Chondrocyte (in vitro differentiated cells): ENCODE measurements around the gene MORN3. TPM values are rescaled to one million over a fixed set of nuclear protein-coding genes. Genes with fewer than 3 reads are reported as not detected.
"Not testable (repeated sequence)": the region's sequence is repeated elsewhere in the genome, so short reads cannot be mapped to it uniquely, and the experiment has no call there.

ENCODE experiments used
- DNase-seq: peaks from one replicate; pipeline ENCODE4 v3.0.0; 2021; ENCODE audit warnings: mixed read lengths, low spot score
- H3K27ac Mint-ChIP-seq: one replicate; pipeline ENCODE4 v1.8.0; 2021; ENCODE audit warnings: mild to moderate bottlenecking, moderate library complexity, mixed read lengths; ENCODE audit not compliant: unreplicated experiment
- H3K27me3 Mint-ChIP-seq: 2 replicates; pipeline ENCODE4 v1.8.0; 2021; ENCODE audit warnings: low read depth, mixed read lengths
- H3K36me3 Mint-ChIP-seq: 2 replicates; pipeline ENCODE4 v1.8.0; 2021; ENCODE audit warnings: low read depth, mixed read lengths
- H3K4me1 Mint-ChIP-seq: 2 replicates; pipeline ENCODE4 v1.8.0; 2021; ENCODE audit warnings: low read depth, mild to moderate bottlenecking, mixed read lengths
- H3K4me3 Mint-ChIP-seq: one replicate; pipeline ENCODE4 v1.8.0; 2021; ENCODE audit warnings: mild to moderate bottlenecking, moderate library complexity, mixed read lengths; ENCODE audit not compliant: unreplicated experiment
- H3K9me3 Mint-ChIP-seq: 2 replicates; pipeline ENCODE4 v1.8.0; 2021; ENCODE audit warnings: low read depth, mixed read lengths
- CTCF ChIP-seq: fragments of 200-600 bp; sonication (generic); IDR thresholded peaks from 2 replicates; pipeline ENCODE4 v1.5.0; 2021; ENCODE audit warnings: antibody characterized with exemption, mild to moderate bottlenecking, moderate library complexity
- total RNA-seq: library from RNA; stranded (reverse); gene quantifications from 3 replicates; pipeline ENCODE4 v1.2.1, GENCODE V29; 2021

The MORN3 gene
- total RNA-seq, 1 donor from 2014 or later: 0.15 TPM

DNA sequence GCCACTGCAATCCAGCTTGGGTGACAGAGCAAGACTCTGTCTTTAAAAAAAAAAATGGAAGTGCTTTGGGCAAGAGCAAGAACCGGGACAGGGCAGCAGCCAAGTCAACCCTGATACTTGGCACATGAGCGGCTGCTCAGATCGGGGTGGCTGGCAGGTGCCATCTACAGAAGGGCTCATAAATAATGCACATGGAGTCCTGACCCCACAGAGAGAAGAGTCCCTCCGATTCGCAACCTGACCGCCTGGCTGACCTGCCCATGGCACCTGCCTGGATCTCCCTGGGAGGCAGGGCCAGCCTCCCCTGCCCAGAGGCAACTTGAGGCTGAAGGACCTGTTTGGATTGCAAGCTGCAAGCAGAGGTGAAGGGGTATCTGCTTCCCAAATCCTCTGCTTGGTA, 33.5 kb upstream of the MORN3 start:
- no peak for TF ChIP-seq CTCF
- Mint-ChIP-seq H3K4me1 (no peaks in the 10 kb centered on the region), H3K27me3 (peaks cover 2% of the 10 kb centered on the region), H3K27ac (no peak overlapping the region), H3K4me3 (no peak overlapping the region), H3K9me3 (peaks cover 6% of the 10 kb centered on the region), H3K36me3 (no peaks in the 10 kb centered on the region)
- DNase-seq: no peak

DNA sequence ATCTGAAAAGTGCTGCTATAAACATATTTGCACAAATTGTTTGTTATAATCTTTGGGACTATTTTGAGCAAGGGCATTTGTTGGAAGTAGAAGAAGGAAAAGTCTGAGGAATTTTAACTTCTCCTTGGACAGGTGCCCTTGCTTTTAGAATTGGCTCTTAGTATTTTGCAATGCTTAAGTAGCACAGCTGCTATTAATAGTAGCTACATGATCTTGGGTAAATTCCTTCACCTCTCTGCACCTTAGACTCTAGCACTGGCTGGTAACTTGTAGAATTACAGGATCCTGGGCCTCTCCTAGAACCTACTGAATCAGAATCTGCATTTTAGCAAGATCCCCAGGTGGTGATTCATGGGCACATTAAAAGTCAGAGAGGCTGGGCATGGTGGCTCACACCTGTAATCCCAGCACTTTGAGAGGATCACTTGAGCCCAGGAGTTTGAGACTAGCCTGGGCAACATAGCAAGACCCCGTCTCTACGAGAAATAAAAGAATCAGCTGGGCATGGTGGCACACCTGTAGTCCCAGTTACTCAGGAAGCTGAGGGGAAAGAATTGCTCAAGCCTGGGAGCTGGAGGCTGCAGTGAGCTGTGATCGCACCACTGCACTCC, 32.3 kb upstream of the MORN3 start:
- TF ChIP-seq CTCF: no peak
- no peak for DNase-seq
- peaks cover 2% of the 10 kb centered on the region for H3K27me3 Mint-ChIP-seq
- no peaks in the 10 kb centered on the region for H3K36me3 Mint-ChIP-seq
- H3K27ac Mint-ChIP-seq: no peak overlapping the region
- no peaks in the 10 kb centered on the region for H3K4me1 Mint-ChIP-seq
- H3K9me3 Mint-ChIP-seq: peaks cover 6% of the 10 kb centered on the region
- H3K4me3 Mint-ChIP-seq: no peak overlapping the region

DNA sequence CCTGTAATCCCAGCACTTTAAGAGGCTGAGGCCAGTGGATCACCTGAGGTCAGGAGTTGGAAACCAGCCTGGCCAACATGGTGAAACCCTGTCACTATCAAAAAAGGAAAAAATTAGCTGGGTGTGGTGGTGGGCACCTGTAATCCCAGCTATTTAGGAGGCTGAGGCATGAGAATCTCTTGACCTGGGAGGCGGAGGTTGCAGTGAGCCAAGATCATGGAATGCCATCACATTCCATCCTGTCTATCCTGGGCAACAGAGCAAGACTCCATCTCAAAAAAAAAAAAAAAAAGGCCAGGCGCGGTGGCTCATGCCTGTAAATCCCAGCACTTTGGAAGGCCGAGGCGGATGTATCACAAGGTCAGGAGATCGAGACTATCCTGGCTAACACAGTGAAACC, 28.4 kb upstream of the MORN3 start:
- not testable (repeated sequence) for H3K4me1 Mint-ChIP-seq, H3K27me3 Mint-ChIP-seq, H3K36me3 Mint-ChIP-seq, DNase-seq, H3K9me3 Mint-ChIP-seq, H3K4me3 Mint-ChIP-seq, H3K27ac Mint-ChIP-seq

DNA sequence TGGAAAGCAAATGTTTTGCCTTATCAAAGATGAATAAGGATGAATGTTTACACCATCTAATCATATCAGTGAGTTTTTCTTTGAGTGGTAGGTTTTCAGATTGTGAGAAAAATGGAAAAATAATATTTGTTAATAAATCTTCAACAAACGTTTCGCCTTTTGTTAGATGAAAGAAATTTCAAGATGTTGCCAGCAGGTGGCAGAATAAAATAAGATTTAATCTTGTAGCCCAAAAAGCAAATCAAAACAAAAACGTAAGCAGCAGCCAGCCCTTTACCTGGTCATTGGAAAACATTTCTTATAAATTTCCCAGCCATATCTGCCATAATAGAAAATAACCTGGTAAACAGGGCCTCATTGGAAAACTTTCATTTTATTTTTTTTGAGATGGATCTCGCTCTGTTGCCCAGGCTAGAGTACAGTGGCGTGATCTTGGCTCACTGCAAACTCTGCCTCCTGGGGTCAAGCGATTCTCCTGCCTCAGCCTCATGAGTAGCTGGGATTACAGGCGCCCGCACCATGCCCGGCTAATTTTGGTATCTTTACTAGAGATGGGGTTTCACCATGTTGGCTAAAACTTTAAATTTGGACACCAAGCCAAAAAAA, 27.7 kb upstream of the MORN3 start:
- peak; percentile 90 for TF ChIP-seq CTCF
- DNase-seq: no peak
- Mint-ChIP-seq H3K9me3 (no peaks in the 10 kb centered on the region), H3K27me3 (peaks cover 2% of the 10 kb centered on the region), H3K36me3 (no peaks in the 10 kb centered on the region), H3K27ac (no peak overlapping the region), H3K4me1 (no peaks in the 10 kb centered on the region), H3K4me3 (no peak overlapping the region)

DNA sequence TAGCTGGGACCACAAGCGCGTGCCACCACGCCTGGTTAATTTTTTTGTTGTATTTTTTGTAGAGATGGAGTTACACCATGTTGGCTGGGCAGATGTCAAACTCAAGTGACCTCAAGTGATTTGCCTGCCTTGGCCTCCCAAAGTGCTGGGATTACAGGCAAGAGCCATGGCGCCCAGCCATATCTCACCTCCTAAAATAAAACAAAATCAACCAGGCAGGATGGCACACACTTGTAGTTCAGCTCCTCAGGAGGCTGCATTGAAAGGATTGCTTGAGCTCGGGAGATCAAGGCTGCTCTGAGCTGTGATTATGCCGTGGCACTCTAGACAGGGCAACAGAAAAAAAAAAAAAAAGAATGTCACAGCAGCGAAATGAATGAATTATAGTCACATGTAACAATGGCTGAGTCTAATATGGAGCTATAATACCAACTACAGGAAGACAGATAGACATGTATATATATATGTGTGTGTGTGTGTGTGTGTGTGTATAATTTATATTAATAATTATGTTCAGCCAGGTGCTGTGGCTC, 23.8 kb upstream of the MORN3 start:
- DNase-seq: no peak
- Mint-ChIP-seq H3K27ac (no peak overlapping the region), H3K9me3 (no peaks in the 10 kb centered on the region), H3K36me3 (no peaks in the 10 kb centered on the region), H3K4me3 (no peak overlapping the region), H3K4me1 (peaks cover 7% of the 10 kb centered on the region), H3K27me3 (no peaks in the 10 kb centered on the region)
- TF ChIP-seq CTCF: no peak

- H3K4me1 Mint-ChIP-seq, H3K9me3 Mint-ChIP-seq, DNase-seq, H3K27me3 Mint-ChIP-seq, H3K4me3 Mint-ChIP-seq, H3K27ac Mint-ChIP-seq, H3K36me3 Mint-ChIP-seq: not testable (repeated sequence)
Observed at GRCh38 chr12:121692744-121693143, 23.3 kb upstream of the MORN3 start.
